ENCODE data around the gene WNT6.

Gene WNT6

DNA sequence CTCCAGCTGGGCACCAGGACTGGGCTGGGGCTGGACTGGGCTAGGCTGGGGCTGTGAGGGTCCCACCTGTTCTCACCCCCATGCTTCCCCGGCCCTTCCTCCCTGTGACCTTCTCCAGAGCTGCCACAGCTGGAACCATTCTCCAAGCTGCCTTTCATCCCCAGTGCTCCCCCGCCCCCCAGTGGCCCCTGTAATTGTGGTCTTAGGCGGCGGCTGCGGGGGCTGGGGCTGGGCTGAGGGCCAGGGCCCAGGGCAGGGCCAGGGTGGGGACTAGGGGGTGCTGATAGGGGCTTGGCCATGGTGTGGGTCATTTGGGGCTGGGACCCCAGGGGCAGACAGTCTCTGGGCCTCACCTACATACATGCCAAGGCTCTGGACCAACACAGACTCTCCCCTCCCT is 18.3 kb downstream of the WNT6 start:
- DNase-seq (ENCODE audit: low spot score) = no peak

DNA sequence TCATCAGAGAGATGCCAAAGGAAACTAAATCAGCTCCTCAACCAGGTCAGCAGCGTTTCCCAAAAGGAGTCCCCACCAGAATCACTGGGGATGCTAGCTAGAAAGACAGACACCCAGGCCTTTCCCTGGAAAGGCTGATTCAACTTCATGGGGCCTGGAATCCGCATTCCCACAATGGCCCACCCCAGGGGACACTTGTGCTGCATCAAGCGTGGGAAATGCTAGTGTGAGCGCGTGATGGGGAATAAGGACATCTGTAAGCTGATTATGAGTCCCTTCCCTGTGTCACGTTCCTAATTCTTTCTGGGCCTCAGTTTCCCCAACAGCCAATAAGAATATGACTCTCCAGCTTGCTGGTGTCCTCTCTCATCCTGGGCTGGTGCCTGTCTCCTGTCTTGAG is 18.9 kb downstream of the WNT6 start:
- DNase-seq (ENCODE audit: low spot score) = no peak

DNA sequence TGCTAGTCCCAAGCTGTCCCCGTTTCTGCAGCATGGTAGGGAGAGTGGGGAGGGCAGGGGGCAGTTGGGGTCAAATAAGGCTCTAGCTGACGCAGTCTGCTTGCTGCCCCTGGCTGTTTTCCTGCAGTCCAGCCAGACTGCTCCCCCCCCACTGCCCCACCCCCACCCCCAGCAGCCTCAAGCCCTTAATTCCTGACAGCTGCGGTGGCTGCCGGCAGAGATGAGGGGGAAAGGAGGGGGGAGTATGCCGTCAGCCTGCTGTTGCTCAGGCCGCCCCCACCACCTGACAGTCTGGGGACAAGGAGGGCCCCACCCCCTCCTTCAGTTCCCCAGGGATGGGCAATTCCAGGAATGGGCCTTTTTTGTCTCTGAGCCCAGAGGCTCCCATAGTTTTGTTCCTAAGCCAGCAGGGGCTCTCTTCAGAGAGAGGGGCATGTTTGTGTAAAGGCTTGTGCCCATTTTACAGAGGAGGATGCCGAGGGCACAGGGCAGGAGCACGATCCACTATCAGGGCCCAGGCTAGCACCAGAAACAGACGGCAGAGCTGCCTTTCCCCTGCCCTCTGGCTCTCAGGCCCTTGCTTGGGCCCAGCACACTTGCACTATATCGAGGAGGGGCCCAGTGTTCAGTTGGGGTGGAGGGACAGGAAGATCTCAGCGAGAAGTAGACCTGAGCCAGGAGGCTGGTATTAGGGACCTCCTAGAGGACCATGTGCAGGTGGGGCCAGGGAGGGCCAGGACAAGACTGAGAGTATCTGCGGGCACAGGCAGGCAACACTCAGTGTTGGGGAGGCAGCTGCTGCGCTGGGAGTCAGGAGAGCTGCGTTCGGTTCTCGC is 19.5 kb downstream of the WNT6 start:
- no peak for DNase-seq (ENCODE audit: low spot score)

DNA sequence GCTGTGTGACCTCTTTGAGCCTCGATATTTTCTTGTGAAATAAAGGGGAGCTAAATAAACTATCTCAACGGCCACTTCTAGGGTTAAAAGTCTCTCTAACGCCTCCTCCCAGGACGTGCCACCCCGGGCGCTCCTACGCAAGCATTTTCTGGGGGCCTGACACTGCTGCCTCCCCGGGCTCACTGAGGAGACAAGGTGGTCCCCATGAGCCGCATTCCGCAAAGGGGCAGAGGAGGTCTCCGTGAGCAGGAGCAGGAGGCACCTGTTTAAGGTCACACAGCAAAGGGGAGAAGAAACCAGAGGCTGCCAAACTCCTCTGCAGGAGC is 20.1 kb downstream of the WNT6 start:
- DNase-seq (ENCODE audit: low spot score) = no peak

DNA sequence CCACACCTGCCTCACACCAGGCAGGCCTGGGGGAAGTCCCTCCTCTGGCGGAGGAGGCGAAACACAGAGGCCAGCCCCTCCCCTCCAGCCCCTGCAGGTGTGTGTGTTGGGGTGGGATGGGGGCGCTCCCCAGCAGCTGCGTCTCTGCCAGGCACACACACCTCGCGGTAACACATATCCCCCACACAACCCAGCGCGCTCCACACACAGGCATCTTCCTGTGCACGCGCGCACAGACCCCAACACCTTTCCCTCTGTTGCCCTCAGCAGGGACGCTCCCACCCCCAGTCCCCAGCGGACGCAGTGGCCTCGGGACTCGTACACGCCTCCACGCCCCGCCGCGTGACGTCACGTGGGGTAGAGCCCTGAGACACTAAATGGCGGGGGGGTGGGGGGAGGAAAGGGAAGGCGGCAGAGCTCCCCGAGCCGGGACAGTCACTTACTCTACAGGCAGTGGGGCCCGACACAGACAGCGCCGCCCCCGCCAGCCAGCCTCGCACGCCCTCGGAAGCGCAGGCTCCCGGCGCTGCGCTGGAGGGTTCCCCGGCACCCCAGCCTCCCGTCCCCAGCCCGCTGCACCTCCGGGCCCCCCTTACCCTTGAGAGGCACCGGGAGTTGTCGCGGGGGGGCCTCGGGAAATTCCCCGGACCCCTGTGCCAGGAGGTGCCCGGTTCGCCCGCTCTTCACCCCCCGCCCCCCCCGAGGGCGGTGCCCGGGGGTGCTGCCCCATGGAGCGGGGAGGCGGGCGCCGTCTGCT is 20.7 kb downstream of the WNT6 start, which contains the start of gene WNT10A:
TSS of gene WNT10A (plus strand) at position 751 of the 757 bp plus-strand sequence. CDS start 144 bp downstream, outside the sequence.
- no peak for DNase-seq (ENCODE audit: low spot score)

DNA sequence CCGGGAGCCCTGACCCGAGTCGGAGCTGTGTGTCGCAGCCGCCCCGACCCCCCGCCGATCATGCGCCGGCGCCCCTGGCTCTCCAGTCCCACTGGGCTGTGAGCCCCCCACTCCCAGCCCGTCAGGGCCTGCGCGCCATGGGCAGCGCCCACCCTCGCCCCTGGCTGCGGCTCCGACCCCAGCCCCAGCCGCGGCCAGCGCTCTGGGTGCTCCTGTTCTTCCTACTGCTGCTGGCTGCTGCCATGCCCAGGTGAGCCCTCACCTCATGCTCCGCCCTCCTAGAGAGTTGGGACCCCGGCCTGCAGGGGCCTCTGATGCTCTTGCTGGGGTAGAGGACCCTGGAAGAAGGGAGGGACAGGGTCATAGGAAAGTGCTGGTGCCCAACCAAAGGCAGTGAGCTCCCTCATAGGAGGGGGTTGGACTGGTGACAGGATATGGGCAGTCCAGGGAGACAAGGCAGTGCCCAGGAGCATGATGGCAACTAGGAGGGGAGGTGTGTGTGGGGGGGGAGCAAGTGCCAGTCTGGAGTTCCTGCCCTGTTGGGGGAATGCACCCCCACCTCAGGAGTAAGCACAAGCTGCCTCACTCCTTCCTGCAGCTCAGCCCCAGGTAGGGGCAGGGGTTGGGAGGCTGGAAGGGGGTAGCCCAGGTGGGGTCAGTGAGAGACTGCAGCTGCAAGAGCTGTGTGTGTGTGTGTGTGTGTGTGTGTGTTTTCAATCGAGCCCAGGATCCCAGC is 21.4 kb downstream of the WNT6 start:
- no peak for DNase-seq (ENCODE audit: low spot score)

DNA sequence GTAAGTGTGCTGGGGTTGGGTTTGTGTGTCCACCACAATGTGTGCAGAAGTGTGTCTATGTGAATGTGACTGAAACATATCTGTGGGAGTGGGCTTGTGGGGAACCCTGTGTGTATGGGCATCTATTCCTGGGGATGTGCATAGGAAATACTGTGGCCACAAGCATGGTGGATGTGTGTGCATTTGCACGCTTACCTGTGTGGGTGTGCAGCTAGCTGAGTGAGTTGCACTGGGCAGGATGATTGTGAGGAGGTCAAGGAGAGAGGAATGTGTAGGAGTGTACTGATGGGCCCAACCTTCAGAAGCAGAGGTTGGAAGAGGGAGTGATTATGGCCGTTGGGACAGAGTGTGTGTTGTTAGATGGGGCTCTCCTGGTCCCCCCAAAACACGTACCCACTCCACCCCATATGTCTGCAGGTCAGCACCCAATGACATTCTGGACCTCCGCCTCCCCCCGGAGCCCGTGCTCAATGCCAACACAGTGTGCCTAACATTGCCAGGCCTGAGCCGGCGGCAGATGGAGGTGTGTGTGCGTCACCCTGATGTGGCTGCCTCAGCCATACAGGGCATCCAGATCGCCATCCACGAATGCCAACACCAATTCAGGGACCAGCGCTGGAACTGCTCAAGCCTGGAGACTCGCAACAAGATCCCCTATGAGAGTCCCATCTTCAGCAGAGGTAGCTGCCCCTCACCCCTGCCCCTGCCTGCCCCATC is 22.3 kb downstream of the WNT6 start:
- DNase-seq (ENCODE audit: low spot score) = no peak

DNA sequence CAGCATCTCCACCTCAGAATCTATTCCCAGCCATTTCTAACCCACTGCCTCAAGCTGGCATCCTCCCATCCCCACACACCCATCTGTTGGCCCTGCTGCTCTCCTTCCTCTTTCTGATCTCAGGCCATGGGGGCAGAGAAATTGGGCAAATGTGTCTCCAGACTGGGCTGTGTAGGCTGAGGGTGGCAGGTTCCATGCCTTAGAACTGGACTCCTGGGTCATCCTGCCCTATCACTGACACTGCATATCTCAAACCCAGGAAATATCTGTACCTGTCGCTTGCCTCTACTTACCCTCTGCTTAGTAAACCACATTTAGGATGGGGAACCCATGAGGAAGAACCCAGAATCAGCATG is 22.8 kb downstream of the WNT6 start:
- no peak for DNase-seq (ENCODE audit: low spot score)

DNA sequence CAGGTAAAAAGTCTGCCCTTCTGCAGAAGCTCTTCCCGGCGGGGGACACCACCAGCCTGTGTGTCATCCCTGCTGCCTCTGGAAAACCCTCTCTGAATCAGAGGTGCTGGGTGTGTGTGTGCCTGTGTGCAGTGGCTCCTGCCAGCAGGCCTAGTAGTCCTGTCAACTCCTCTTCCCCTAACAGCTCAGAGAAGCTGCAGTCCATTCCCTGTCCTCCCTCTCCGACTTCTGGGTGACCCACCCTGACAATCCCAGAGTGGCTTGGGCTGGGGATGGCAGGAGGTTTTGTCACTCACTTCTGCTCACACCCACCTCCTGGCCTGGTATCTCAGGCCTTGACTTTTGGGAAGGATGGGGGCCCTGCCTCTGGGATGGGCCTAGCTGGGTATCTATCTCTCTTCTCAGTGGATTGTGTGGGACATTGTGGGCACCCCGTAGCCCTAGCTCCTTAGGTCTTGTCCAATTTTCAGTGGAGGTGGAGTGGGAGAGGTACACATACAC is 23.3 kb downstream of the WNT6 start:
- DNase-seq (ENCODE audit: low spot score) = no peak

DNA sequence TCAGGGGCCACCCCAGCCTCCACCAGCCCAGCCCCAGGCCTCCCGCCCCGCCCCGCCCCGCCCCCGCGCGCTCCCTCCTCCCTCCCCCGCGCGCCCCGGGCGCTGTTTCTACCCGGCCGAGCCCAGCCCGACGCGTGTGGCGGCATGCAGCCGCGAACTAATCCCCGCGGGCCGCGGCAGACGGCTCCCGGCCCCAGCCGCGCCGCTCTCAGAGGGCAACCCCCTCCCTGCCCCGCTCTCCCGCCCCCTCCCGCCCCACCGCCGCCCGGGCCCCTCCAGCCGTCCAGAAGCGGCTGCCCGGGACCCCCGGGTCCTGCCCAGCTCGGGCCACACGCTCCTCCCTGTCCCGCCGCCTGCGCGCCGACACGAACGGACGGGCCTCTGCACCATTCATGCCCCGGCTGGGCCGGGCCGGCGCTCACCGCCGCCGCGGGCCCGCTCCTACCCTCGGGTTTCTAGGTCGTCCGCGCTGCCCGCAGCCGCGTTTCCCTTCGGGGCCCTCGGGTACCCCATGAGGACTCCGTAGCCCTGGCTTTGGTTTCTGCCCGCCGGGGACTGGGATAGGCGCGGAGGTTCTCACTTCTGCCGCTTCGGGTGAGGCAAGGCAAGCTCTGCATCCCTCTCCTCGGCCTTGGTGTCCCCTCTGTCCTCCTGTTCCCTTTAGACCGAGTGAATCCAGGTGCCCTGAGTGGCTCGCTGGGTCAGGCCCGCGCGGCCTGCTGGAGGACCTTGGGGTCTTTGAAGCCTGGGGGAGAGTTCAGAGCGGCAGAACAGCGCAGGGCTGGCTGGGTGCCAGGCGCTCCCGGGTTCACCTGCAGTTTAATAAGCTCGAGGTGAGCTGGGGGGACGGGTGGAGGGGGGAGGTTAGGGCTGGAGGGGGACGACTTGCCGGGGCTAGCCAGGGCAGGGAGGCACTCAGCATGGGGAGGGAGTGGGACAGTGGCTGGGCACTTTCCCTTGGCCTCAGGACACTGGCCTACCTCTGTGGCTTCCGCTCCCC is 24.2 kb downstream of the WNT6 start:
- DNase-seq (ENCODE audit: low spot score) = no peak

DNA sequence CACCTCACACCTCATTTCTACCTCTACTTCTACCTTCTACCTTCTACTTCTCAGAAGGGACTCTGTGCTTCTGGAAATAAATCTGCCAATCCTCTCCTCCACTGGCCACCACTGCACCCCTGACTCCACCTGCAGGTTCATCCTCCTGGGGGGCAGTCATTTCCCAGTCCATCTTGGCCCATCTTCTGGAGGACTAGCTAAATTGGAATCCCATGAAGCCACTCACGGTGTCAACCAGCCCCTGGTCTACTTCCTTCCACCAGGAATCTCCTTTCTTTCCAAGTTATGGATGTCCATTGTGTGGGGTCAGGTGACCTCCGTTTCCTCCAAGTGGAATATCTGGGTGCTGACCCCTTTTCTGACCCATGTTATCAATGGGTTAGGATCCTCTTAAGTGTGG is 24.9 kb downstream of the WNT6 start:
- DNase-seq (ENCODE audit: low spot score) = no peak

DNA sequence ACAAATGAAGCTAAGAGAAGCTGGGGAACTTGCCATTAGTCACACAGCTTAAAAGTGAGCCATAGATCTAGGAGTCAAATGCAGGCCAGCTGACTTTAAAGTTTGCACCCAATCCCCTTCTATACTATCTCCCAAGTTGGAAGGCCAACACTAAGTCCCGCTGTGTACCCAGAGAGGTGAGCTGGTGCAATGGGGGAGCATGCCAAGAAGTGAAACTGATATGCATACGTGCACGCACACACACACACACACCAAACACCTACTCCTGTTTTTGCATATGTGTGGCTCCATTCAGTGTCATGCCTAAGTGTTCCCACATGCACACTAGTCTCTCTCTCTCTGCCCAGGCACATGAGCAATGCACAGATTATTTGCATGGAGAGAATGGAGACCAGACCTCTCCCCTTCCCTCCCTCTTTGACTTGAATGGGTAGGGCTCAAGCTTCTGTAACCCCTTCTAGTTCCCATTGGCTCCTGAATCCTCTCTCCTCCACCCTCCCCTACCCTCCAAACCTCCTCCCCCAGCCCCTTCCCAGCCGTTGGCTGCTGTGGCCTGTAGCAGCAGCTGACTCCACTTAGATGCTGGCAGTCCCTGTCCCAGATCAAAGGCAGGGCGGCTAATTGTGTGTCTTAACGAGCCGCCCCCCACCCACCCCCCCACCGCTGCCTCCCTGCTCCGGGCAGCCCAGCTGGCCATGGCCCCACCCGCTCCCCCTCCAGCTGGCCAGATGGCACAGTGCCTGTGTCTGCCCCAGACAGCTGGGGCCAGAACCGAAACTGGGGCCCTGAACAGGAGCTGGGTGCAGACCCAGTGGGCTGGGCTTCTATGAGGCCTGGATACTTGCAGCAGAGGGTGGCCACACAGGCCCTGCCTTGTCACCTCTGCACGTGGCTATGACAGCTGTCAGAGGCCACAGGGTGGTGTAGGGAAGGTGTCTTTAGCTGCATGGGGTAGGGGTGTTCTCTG is 26.7 kb downstream of the WNT6 start:
- no peak for DNase-seq (ENCODE audit: low spot score)

DNA sequence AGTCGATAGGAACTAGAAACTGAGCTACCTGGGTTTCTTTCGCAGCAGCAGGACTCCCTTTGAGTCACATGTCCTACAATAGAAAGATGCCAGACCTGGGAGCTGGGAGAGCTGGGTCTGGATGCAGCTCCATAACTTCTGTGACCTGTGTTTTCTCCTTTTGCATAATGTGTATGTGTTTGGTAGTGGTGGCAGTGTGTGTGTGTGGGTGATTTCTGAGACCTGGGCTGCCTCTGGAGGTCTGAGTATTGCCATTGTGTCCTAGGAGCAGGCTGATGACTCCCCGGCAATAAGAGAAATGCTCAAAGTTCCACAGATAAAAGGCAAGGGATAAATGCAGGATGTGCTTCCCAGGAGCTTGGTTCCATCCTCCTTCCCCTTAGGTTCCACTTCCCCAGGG is 27.5 kb downstream of the WNT6 start:
- no peak for DNase-seq (ENCODE audit: low spot score)

DNA sequence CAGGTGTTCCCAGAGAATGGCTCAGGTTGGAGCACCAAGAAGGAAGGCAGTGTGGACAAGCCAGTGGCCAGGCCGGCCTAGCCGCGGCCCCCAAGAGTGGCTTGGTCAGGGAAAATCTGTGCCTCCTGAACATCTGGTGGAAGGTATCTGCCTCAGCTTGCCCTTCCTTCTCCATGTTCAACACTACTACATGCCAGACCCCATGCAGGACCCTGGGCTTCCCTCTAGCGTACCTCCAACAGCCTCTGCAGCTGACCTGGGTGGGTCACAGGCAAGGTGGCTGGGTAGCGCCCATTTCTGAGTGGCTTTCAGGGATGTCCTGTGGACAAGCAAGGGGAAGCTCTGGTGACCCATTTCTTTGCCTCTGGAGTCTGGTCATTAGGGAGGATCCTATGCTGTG is 28.7 kb downstream of the WNT6 start:
- no peak for DNase-seq (ENCODE audit: low spot score)

DNA sequence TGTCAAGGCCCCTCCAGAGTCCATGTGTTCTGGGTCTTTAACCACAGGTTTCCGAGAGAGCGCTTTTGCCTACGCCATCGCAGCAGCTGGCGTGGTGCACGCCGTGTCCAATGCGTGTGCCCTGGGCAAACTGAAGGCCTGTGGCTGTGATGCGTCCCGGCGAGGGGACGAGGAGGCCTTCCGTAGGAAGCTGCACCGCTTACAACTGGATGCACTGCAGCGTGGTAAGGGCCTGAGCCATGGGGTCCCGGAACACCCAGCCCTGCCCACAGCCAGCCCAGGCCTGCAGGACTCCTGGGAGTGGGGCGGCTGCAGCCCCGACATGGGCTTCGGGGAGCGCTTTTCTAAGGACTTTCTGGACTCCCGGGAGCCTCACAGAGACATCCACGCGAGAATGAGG is 30.3 kb downstream of the WNT6 start:
- no peak for DNase-seq (ENCODE audit: low spot score)

DNA sequence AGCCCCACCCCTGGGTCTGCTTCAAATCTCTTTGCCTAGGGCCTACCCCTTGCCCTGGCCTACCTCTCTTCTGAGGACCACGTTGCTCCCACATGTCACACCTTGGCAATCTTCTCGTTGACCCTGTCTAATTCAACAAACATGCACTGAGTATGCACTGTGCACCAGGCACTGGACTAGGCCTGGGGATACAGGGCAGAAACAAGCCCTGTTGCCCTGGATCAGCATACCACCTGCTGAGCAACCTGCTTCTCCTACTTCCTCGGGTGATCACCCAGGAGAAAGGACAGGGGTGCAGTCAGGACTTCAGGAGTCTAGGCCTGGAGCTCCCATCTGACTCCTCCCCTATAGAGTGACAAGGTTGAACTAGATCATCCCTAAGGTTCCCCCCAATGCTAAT is 30.8 kb downstream of the WNT6 start:
- DNase-seq (ENCODE audit: low spot score) = no peak

DNA sequence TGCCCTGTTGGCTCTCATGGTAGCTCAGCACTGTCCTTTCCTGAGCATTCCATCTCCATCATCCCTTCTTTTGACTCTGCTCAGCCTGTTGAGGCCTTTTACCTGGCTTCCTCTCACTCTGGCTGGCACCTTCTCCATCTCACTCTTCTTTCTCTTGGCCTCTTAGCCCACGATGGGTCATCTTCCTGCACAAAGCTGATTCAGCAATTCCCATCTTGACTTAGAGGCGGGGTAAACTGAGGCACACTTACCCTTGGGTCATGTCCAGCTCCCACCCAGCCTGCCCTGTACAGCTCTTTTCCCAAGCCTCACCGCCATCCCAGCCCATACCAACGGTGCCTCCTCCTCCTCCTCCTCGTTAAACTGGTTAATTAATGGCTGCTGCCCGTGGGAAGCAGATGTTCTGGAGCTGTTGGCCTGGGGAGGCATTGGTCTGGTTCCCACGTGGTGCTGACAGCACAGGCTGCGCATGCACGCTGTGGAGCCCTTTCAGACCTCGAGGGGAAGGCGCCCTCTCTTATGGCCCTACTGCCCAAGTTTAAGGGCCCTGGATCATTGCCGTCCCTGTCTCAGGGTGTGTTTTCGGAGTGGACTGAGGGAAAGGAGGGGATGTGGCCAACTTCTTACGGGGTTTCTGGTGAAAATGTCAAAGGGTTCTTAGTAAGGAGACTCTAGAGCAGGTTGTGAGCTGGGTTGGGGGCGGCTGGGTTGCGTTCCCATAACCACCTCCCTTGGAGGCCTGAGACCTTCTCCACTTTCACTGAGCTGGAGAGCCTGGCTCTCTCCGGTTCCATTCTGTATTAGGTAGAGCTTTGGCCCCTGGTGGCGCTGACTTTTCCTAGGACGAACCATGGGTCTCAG is 31.9 kb downstream of the WNT6 start:
- no peak for DNase-seq (ENCODE audit: low spot score)

DNA sequence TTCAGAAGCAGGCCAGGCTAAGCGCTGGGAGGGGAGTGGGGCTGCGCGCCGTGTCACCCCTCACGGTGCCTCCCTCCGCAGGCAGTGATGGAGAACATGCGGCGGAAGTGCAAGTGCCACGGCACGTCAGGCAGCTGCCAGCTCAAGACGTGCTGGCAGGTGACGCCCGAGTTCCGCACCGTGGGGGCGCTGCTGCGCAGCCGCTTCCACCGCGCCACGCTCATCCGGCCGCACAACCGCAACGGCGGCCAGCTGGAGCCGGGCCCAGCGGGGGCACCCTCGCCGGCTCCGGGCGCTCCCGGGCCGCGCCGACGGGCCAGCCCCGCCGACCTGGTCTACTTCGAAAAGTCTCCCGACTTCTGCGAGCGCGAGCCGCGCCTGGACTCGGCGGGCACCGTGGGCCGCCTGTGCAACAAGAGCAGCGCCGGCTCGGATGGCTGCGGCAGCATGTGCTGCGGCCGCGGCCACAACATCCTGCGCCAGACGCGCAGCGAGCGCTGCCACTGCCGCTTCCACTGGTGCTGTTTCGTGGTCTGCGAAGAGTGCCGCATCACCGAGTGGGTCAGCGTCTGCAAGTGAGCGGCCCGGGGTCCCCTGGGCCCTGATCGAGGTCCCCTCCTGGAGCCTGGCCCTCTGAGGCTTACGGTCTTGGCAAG is 33.2 kb downstream of the WNT6 start:
- DNase-seq (ENCODE audit: low spot score) = peak; percentile 92

Data from LoVo (cell line).